NCI-H1930 (cell line): ENCODE data around the gene EEF1B2.
"Not testable (repeated sequence)": the region's sequence is repeated elsewhere in the genome, so short reads cannot be mapped to it uniquely, and the experiment has no call there.

Source experiments
- DNase-seq, 2 experiments: peaks; one replicate each; lab custom pipeline; 2025; lab: John Stamatoyannopoulos, UW

The EEF1B2 gene

DNA sequence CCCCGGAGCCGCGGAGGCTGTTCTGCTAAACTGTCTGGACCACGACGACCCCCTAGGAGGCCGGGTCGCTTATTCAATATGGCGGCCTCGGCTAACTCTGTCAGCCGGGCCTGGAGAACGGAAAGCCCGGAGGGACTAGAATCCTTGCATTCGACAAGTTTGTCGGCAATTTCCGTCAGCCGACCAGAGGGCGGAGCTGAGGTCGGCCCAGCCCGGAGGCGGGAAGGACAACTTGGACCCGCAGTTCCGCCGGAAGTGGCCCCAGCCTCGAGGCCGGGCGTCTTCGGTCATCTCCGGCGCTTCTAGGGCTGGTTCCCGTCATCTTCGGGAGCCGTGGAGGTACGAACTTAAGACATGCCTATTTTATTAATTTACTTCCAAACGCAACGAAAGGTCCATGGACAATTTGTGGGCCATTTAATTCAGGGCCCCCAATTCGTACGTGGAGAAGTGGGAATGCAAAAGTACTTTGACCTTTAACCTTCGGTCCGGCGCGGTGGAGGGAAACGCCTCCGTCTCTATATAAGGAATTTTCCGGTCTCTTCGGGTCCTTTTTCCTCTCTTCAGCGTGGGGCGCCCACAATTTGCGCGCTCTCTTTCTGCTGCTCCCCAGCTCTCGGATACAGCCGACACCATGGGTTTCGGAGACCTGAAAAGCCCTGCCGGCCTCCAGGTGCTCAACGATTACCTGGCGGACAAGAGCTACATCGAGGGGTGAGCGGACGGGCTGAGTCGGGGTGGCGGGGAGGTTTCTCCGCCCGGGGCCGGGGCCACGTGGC, at the start of gene EEF1B2, which contains the start of gene NDUFS1:
Gene EEF1B2 (plus strand): TSS at position 550 of the 779 bp plus-strand sequence. CDS start 85 bp downstream, at position 635.
Gene NDUFS1 (minus strand): TSS at position 99 of the 779 bp plus-strand sequence. CDS start 5,766 bp downstream, outside the sequence.
- DNase-seq, result peak; percentile 97 to 98

DNA sequence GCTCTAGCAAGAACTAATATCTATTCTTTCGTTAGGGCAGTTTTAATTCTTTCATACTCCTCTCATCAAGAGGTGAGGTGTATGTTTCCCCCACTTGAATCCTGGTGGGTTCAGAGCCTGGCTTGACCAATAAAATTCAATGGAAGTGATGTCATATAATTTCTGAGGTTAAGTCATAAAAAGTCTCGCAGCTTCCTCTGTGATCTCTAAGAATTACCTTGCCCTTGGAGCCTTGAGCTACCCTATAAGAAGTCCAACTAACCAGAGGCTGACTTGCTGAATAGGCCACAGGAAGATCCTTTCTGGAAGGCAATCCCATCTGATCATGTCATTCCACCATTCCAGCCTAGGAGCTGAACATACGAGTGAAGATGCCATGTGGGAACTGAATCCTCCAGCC, 47.6 kb upstream of the EEF1B2 start:
- DNase-seq, result no peak

DNA sequence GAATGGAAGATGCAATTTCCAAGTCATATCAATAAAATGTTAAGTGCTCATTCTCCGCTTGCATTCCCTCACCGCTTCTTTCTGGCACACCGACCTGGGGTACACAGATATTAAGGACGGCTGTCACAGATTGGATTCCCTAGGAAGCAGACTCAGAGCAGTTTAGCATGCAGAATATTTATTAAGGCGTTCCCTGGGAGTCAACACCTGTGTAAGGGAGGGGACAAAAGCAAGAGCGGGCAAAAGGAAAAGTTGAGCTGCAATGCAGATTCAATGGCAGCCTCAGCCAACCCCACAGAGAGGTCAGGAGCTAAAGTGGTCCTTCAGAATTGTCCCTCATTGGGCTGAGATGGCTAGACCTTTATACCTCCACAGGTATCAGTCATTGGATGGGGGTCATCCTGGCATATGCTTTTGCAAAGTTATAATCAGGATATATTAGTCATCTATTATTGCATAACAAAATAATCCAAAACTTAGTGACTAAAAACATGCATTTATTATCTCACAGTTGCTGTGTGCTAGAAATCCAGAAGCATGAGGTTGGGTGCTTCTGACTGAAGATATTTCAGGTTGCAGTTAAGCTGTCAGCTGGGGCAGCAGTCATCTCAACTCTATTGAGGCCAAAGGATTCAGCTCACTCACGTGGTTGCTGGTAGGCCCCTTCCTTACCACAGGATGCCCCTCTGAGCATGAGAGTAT, 46.7 kb upstream of the EEF1B2 start:
- no peak for DNase-seq

- no peak for DNase-seq
Observed at GRCh38 chr2:206115026-206115578, 44.6 kb upstream of the EEF1B2 start.

DNA sequence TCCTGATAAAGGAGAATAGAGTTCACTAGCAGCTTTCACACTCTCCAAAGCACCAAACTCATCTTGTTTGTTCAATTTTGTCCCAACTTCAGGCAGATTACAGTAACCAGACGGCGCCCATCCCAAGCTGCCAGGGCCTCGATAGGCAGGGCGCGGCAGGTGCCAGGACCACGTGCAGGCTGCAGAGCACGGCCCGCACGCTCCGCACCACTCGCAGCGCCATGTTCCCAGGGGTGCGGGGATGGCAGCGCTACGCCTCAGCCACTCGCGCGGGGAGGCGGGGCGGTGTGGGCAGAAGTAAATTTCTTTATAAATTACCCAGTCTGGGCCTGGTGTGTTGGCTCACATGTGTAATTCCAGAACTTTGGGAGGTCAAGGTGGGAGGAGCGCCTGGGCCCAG, 43.4 kb upstream of the EEF1B2 start:
- no peak for DNase-seq

- DNase-seq, result not testable (repeated sequence)
Observed at GRCh38 chr2:206122569-206122968, 37.1 kb upstream of the EEF1B2 start.

GRCh38 chr2:206125901-206126300, 33.8 kb upstream of the EEF1B2 start:
- no peak for DNase-seq

- no peak for DNase-seq
Observed at GRCh38 chr2:206127656-206128055, 32.0 kb upstream of the EEF1B2 start.

DNA sequence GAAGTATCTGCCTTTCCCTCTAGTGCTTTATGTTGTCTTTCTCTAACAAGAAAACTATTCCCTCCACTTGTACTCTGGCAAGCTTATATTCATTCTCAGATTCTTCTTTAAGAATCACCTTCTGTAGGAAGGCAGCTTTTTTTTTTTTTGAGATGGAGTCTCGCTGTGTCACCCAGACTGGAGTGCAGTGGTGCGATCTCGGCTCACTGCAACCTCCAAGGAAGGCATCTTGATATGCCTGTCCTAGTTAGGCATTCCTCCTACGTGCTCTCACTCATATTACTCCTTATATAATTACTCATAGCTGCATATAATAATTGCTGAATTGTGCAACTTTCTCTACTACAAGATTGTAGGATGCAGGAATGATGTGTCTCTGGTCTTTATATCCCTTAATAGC, 16.2 kb upstream of the EEF1B2 start:
- DNase-seq, result no peak

DNA sequence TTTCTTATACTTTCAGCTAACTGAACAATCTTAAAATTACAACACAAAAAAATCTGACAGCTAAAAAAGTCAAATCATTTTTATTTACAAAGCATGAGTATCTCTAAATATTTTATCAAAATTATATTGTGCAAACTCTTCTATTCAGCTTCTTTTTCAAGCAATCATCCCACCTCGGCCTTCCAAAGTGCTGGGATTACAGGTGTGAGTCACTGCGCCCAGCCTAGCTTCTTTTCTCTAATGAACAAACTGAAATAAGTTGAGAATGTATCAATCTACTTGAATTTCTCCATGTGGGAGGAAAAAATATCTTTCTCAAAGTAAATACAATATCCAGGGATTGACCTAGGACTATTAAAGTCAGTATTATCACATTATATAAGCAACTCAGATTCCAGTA, 15.3 kb upstream of the EEF1B2 start:
- no peak for DNase-seq

GRCh38 chr2:206145665-206146064, 14.0 kb upstream of the EEF1B2 start:
- DNase-seq, result no peak

DNA sequence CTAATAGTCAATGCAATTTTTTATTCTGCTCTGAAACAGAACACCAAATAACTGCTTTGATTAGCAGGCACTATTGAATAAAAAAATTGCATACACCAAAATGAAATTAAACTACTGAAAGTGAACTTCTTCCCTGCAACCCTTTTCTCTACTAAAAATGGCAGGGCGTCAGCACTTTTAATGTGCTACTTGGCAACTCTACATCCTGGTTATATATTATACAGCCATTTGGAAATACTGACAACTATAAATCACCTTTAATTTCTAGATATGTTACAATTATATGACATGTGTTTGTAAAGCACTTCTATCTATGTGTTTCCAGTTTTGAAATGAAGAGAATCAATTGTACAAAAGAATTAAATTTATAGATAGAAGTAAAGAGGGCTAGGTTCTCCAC, 10.4 kb upstream of the EEF1B2 start:
- DNase-seq, result no peak

DNA sequence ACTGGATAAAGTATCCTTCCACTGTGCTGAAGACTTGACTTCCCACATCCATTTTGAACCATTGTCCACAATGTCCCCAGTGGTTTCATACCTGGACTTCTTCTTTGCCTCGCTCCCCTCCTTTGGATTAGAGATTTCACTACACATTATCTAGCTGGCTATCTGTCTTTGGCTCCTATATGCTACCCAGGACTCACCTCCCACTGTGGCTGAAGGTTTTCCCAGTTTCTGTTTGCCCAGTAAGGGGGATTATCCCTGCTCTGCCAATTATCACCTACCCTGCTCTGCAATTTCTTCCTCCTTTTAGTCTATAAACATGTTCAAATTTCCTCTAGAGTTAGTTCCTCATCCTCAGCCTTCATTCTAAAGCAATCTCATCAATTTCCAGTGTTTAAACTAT, 9.5 kb upstream of the EEF1B2 start:
- no peak for DNase-seq

DNA sequence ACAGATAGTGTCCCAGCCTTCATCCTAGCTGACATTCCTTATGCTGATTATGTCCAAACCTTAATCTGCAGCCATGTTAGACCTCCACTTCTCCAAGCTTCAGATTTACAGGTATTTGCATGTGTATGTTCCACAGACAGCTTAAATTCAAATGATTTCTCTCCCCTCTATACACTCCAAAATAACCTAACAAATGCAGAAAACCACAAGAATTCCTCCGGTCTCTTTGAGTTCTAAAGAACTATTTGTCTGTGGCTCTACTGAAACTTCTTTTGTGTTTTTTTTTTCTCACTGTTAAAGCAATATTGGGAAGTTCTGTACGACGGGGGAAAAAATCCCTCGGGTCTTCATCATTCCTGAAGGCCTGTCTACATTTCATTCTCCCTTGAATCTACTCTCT, 9.1 kb upstream of the EEF1B2 start:
- DNase-seq, result no peak

DNA sequence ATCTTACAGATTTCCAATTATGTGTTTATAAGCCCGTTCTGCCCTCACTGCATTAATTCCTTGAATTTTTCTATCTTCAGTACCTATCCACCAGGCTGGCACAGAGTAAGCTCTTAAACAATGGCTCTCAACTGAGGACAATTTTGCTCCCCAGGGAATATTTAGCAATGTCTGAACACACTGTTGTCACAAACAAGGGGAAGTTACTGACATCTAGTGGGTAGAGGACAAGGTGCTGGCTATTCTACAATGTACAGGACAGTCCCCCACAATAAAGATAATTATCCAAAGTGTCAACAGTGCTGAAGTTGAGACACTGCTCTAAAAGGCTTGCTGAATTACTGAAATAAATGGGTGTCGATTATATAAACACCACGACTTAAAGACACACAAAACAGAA, 5.5 kb upstream of the EEF1B2 start:
- DNase-seq, result peak in 1 of 2 experiments; percentile 9

GRCh38 chr2:206157014-206157413, 2.7 kb upstream of the EEF1B2 start:
- DNase-seq, result not testable (repeated sequence)

- DNase-seq, result no peak
Observed at GRCh38 chr2:206158563-206159345, 941 bp upstream of the EEF1B2 start.

- DNase-seq, result no peak
Observed at GRCh38 chr2:206160125-206160806, 571 bp downstream of the EEF1B2 start.

DNA sequence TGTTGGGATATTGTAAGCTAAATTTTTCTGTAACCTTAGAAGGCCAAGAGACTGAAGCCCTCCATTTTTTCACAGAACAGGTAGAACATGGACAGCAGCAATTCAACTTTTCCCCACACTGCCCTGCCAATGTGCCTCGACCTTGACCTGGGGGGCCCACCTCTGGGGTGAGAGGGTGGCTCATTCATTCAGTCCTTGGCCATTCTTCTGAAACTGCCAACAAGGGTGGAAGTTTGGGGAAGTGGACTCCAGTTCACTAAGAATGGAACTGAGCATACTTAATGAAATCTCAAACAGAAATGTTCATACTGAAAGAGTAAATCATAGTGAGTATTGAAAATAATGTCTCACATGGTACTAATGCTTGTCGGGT, 1.1 kb downstream of the EEF1B2 start:
- DNase-seq, result no peak

GRCh38 chr2:206162401-206162800, 2.7 kb downstream of the EEF1B2 start:
- not testable (repeated sequence) for DNase-seq

DNA sequence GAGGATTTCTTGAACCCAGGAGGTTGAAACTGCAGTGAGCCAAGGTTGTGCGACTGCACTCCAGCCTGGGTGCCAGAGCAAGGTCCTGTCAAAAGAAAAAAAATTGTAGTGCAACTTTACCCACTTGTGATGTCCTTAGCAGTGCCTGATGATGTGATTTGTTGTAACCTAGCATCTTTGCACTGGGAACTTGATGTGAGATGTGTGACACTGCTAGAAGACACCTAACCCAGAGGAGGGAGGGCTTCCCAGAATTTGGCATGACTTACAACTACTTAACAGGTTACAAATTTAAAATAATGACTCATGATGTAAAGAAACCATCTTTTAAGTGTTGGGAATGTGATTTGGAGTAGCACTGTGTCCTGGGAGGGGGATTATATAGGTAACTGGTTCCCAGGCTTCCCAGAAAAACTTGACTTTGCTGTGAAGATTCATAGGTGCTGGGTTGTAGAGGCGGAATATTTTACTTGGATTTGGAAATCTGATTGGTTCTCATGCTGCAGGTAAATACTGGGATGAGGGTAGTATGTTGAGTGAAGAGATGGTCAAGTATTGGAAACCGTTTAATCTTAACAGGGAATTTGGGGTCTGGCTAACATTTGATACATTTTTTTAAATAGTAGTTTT, 3.7 kb downstream of the EEF1B2 start:
- DNase-seq, result no peak
